Left cardiac atrium (tissue), 4 donors: Measurements from ENCODE around the gene HLA-A. TPM values are rescaled to one million over a fixed set of nuclear protein-coding genes. Genes with fewer than 3 reads are reported as not detected.
"Not testable (repeated sequence)": the region's sequence is repeated elsewhere in the genome, so short reads cannot be mapped to it uniquely, and the experiment has no call there.

Experiments
- ATAC-seq, 2 donors: fragments of 200-7000 bp; cut with Tn5 transposase; one replicate each; pipeline ENCODE4 v1.9.1; 2020; ENCODE audit warnings: mild to moderate bottlenecking in 2 of 2, moderate library complexity in 2 of 2
- DNase-seq: peaks from one replicate; pipeline ENCODE4 v3.0.0-alpha.2; 2020
- intact Hi-C, 2 donors: fragments of 100-400 bp; cut with DNase I; formaldehyde crosslinking; loops; one replicate each; pipeline versions ENCODE4 v1.14.1 to v1.15.1; 2022 to 2023
- total RNA-seq, 2 donors: library from RNA; stranded (reverse); fragmentation: NEBNext Ultra II Directional; extraction: Animal tissue kit (Norgen Biotek cat#: 25700); gene quantifications; one replicate each; pipeline ENCODE4 v1.2.1, GENCODE V29; 2021
- donor health status: DM: no; HTN: yes; CAD: no.
- donor health status: DM: no; HTN: yes; CAD: no; lungs with severe emphysema.
- donor health status: DM: yes; HTN: yes; CAD: no.
- donor health status: Dilated cardiomyopathy.

HLA-A gene
- total RNA-seq, 2 donors from 2014 or later = 290 to 337 TPM

DNA sequence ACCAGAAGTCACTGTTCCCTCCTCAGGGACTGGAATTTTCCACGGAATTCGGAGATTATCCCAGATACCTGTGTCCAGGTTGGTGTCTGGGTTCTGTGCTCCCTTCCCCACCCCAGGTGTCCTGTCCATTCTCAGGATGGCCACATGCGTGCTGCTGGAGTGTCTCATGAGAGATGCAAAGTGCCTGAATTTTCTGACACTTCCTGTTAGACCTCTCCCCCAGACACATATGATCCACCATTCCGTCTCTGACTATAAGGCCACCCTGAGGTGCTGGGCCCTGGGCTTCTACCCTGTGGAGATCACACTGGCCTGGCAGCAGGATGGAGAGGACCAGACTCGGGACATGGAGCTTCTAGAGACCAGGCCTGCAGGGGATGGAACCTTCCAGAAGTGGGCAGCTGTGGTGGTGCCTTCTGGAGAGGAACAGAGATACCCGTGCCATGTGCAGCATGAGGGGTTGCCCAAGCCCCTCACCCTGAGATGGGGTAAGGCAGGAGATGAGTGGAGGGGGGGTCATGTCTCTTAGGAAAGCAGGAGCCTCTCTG, 14.4 kb upstream of the HLA-A start:
- ATAC-seq (no peak), DNase-seq (no peak)
- intact Hi-C loops = loop anchor here in 1 of 2 donors (5.0 kb wide), 1 partner anchor 39 kb away; no protein-coding TSS in a partner anchor

DNA sequence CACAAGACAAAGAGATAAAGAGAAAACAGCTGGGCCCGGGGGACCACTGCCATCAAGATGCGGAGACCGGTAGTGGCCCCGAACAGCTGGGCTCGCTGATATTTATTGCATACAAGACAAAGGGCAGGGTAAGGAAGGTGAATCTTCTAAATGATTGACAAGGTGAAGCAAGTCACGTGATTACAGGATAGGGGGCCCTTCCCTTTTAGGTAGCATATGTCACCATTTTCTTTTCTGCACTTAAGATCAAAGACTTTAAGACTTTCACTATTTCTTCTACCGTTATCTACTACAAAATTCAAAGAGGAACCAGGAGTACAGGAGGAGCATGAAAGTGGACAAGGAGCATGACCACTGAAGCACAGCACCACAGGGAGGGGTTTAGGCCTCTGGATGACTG, 12.3 kb upstream of the HLA-A start:
- DNase-seq, intact Hi-C loops, ATAC-seq: not testable (repeated sequence)

DNA sequence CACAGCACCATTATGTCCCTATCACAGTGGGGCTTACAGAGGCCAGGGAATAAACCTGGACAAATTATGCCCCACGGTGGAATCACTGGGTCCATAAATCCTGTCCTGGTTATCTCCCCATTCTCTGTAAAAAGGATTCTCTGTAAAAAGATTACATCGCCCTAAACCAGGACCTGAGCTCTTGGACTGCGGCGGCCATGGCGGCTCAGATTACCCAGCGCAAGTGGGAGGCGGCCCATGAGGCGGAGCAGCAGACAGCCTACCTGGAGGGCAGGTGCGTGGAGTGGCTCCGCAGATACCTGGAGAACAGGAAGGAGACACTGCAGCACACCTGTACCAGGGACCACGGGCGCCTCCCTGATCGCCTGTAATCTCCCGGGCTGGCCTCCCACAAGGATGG, 8.4 kb upstream of the HLA-A start:
- ATAC-seq (no peak), DNase-seq (no peak)
- intact Hi-C loops = no loop called here

DNA sequence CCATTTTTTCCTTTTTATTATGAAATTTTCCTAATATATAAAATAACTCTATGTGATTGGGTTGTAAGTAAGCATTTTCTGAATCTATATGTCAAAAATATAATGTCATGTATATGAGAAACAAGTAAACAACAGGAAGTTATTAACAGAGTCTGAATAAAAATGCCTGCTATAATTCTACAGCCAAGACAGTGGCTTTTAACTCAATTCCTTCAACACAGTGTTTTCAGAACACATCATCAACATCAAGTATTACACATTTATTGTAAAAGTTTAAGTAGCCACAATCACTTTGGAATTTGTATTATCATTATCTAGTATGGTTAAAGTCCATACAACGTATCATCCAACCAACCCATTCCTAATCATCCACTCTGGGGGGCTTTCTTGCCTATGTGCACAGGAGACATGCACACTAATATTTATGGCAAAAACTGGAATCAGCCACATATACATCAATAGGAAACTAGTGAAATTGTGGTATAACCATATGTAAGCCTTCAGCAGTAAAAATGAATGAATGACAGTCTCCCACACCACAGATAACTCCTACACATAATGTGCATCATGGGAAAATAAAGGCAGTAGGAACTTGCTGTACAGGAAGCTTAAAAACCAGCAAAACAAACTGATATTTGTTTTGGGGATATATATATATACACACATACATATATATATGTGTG, 6.9 kb upstream of the HLA-A start:
- DNase-seq (no peak), ATAC-seq (no peak)
- intact Hi-C loops = no loop called here

DNA sequence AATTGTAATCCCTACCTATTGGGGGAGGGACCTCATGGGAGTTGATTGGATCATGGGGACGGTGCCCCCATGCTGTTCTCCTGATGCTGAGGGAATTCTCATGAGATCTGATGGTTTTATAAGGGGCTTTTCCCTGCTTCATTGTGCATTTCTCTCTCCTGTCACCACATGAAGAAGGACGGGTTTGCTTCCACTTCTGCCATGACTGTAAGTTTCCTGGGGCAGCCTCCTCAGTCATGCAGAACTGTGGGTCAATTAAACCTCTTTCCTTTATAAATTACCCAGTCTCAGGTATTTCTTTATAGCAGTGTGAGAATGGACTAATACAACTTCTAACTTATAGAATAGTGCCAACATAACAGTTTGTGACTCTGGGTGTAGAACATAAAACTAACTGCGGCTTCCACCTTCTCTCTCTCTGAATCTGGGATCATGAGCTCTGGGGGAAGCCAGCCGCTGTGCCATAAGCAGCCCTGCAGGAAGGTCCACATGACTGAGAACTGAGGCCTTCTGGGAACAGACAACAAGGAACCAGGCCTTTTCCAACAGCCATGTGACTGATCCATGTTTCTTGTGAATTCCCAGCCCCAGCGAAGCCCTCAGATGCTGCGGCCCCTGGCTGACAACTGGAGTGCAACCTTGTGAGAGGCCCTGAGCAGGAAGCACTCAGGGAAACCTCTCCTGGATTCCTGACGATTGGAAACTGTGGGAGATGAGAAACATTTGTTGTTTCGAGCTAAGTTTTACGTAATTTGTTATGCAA, 3.4 kb upstream of the HLA-A start:
- intact Hi-C loops = no loop called here
- no peak for ATAC-seq
- no peak for DNase-seq

DNA sequence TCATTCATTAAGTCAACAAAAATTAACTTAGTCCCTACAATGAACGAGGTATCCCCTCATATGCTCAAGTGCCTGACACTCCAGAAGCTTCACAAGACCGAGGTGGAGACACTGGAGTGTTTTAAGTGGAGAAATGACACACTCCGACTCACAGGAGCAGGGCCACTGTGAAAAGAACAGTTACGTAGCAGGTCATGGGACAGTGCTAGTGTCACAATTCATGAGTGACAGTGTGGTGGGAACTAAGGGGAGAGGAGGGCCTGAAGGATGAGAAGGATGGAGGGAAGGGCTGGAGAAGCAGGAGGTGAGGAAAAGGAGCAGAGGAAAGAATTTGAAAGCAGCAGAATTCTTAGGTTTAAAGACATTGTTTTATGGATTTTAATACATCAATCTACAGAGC, 1.3 kb upstream of the HLA-A start:
- intact Hi-C loops = no loop called here
- ATAC-seq = no peak

DNA sequence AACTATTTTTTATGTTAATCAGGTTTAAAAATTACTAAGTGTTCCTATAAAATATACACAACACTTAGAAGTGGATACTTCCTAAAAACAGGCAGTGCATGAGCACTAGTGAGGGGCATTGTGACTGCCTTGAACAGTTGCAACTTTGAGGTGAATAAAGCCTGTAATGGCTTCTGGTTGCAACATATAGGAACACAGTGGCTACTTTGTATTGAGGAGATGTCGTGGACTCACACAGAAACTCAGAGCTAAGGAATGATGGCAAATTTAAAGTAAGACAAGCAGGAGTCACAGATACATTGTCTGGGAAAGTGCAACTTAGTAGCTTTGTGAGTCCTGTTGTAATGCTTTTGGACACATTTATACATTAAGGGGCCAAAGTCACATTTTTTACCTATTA, 861 bp upstream of the HLA-A start:
- ATAC-seq = no peak
- DNase-seq = no peak
- intact Hi-C loops = no loop called here

More for the DNA sequence above, 1.3 kb upstream of the HLA-A start:
- DNase-seq = no peak

DNA sequence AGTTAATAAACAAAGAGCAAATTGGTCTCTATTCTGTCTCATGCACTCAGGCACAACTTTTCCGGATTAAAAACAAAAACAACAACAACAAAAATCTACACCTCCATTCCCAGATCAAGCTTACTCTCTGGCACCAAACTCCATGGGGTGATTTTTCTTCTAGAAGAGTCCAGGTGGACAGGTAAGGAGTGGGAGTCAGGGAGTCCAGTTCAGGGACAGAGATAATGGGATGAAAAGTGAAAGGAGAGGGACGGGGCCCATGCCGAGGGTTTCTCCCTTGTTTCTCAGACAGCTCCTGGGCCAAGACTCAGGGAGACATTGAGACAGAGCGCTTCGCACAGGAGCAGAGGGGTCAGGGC, 437 bp upstream of the HLA-A start:
- intact Hi-C loops = no loop called here
- DNase-seq (no peak), ATAC-seq (peak in 1 of 2 donors; percentile 33)

DNA sequence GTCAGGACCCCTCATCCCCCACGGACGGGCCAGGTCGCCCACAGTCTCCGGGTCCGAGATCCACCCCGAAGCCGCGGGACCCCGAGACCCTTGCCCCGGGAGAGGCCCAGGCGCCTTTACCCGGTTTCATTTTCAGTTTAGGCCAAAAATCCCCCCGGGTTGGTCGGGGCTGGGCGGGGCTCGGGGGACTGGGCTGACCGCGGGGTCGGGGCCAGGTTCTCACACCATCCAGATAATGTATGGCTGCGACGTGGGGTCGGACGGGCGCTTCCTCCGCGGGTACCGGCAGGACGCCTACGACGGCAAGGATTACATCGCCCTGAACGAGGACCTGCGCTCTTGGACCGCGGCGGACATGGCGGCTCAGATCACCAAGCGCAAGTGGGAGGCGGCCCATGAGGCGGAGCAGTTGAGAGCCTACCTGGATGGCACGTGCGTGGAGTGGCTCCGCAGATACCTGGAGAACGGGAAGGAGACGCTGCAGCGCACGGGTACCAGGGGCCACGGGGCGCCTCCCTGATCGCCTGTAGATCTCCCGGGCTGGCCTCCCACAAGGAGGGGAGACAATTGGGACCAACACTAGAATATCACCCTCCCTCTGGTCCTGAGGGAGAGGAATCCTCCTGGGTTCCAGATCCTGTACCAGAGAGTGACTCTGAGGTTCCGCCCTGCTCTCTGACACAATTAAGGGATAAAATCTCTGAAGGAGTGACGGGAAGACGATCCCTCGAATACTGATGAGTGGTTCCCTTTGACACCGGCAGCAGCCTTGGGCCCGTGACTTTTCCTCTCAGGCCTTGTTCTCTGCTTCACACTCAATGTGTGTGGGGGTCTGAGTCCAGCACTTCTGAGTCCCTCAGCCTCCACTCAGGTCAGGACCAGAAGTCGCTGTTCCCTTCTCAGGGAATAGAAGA, 978 bp downstream of the HLA-A start:
- no peak for DNase-seq
- intact Hi-C loops = no loop called here
- ATAC-seq = peak; percentile 5 to 9

DNA sequence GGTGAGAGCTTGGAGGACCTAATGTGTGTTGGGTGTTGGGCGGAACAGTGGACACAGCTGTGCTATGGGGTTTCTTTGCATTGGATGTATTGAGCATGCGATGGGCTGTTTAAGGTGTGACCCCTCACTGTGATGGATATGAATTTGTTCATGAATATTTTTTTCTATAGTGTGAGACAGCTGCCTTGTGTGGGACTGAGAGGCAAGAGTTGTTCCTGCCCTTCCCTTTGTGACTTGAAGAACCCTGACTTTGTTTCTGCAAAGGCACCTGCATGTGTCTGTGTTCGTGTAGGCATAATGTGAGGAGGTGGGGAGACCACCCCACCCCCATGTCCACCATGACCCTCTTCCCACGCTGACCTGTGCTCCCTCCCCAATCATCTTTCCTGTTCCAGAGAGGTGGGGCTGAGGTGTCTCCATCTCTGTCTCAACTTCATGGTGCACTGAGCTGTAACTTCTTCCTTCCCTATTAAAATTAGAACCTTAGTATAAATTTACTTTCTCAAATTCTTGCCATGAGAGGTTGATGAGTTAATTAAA, 3.0 kb downstream of the HLA-A start:
- intact Hi-C loops = no loop called here
- DNase-seq = no peak
- ATAC-seq = no peak

DNA sequence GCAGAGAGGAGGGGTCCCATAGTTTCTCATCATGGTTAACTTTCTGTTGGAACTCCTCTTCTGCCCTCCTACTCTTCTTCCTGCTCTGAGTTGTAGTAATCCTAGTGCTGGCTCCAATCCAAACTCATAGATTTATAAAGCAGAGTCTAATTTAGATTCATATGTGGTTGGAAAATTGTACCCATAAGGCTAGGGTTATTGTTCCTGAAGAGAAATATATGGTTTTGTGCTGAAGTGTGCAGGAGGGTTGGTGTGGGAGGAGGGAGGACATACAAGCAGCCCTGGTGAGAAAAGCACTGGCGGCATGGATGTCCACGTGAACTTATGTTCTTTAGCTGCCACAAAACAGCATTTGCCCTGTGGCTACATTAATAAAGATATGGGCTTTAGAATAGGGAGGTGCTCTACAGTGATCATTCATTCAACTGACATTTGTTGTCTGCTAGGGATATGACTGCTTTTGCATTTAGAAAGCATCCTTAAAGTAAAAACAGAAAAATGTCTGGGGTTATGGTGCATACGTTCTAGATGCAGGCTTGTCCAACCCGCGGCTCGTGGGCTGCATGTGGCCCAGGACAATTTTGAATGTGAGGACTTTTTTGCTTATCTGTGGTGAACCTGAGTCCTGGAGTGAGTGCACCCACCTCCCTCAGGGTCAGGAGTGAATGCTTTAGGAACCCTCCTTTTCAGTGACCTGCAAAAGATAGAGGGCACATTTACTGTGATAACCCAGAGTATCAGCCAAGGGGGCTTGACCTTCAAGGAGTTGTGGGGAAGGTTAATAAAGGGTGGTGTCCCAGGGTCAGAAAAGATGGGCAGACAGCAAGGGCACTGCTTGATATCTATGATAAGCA, 4.1 kb downstream of the HLA-A start:
- ATAC-seq = no peak
- no peak for DNase-seq
- intact Hi-C loops = no loop called here

DNA sequence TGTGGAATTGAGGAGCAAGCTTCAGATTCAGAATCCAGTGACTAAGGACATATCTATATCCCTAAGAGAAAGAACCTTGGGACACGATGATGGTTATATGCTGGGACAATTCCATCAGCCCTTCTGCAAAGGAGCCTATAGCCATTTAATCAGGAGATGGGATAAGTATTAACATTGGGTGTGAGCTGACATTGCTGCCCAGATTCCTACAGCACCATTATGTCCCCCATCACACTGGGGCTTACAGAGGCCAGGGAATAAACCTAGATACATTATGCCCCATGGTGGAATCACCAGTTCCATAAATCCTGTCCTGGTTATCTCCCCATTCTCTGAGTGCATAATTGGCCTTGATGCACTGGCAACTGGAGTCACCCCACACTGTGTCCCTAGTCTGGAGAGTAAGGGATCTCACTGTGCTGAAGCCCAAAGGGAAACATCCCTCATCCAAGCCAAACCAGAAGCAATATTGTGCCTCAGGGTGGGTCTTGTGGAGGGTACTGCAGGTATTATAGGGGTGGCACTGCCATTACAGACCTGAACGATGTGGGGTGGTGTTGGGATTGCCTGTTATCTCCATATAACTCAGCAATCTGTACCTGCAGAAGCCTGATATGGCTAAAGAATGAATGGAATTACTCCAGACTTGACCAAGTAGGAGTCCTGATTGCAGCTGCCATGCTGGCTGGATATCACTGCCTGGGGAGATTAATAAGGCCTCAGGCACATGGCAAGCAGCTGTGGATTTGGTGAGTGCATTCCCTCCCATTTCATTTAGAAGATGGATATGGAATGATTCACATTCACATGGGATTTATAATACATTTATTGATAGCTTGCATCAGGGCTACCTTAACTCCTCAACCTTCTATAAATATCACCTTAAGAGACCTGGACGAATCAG, 5.0 kb downstream of the HLA-A start:
- no peak for ATAC-seq
- intact Hi-C loops = no loop called here
- DNase-seq = no peak

DNA sequence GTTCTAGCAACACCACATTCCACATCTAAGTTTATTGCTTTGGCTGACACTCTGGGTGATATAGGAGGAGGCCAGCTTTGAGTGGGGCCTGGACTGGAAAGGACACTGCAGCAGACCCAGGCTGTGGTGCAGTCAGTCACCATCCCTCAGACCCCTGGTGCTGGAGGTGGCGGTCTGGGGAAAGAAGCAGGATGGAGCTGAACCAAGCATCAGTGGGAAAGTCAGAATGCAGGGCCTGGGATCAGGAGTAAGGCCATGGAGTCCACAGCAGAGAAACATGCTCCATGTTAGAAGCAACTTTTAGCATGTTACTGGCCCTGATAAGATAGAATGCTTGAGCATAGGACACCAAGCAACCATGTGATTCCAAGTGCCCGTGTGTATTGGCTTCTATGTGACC, 5.9 kb downstream of the HLA-A start:
- no peak for ATAC-seq
- intact Hi-C loops = no loop called here
- no peak for DNase-seq

DNA sequence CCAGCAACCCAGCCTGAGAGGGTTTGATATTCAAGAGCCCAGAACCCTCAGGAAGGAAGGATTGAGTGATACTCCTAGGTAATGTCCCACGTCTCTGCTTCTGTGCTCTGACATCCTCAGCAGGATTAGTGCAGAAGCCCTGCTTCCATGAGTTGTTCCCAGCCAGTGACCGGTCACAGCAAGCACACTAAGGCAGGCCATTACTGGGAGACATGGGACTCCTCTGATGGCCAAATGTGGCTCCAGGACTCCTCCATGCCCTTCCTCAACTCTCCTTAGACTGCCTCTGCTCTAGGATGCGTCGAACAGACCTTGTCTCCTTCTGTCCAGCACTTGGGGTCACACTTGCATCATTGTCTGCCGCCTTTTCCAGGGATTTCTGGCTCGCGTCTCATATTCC, 7.6 kb downstream of the HLA-A start:
- intact Hi-C loops = no loop called here
- ATAC-seq = no peak
- DNase-seq = no peak

DNA sequence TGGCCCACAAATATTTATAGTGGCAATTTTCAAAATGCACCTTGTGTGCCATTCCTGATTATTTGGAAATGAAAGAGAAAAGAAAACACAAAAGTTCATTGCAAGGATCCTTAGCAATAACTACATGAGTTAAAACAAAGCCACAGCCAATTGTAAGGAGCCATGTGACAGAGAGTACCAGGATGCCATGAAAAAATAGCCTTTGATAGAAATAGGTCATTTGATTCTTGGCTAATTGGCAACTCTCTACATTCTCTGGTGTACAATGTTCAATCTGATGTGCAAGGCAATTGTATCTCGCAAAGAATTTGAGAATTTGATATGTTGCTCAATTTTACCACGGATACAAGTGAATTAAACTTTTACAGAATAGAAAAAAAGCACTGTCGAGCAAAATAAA, 9.6 kb downstream of the HLA-A start:
- intact Hi-C loops = no loop called here
- DNase-seq (no peak), ATAC-seq (no peak)

DNA sequence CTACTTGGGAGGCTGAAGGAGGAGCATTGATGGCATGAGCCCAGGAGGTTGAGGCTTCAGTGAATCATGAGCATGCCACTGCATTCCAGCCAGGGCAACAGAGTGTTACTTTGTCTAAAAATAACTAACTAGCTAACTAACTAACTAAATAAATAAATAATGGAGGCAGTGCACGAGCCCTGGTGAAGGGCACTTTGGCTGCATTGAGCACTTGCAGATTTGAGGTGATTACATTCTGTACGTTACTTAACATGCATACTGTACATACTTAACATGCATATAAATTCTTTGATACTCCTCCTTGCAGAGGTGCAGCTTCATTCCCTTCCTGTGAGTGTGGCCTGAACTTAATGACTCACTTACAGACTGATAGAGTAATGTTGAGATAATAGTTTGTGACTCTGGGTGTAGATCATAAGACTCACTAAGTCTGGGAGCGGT, 10.7 kb downstream of the HLA-A start:
- intact Hi-C loops = no loop called here
- DNase-seq (no peak), ATAC-seq (peak in 1 of 2 donors; percentile 91)

DNA sequence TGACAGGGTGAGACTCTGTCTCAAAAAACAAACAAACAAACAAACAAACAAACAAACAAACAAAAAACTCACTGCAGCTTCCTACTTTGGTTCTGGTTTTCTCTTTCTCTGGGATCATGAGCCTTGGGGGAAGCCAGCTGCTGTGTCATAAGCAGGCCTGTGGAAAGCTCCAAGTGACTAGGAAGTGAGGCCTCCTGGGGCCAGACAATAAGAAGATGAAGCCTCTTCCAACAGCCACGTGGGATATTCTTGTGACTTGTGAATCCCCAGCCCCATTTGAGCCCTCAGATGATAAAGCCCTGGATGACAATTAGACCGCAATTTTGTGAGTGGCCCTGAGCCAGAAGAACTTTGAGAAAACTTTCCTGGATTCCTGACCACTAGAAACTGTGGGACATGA, 11.4 kb downstream of the HLA-A start:
- DNase-seq (no peak), ATAC-seq (no peak)
- intact Hi-C loops = no loop called here
